Measurements from ENCODE around the gene WDPCP.

The WDPCP gene

DNA sequence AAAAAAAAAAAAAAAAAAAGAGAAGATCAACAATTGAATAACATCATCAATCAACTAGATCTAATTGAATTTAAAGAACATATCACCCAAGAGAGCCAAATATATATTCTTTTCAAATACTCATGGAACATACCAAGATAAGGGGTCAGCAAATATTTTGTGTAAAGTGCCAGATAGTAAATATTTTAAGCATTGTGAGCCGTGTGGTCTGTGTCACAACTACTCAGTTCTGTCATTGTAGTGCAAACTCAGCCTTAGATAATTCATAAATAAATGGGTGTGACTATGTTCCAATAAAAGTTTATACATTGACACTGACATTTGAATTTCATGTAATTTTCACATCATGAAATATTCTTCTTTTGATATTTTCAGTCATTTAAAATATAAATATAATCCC, 491.8 kb downstream of the WDPCP start:
- H3K27ac ChIP-seq: no peak overlapping the region
- no peak overlapping the region for H3K4me3 ChIP-seq (ENCODE audit: low read depth in 1 of 2, low read length in 1 of 2)
- no peaks in the 10 kb centered on the region for H3K9me3 ChIP-seq
- H3K4me1 ChIP-seq (ENCODE audit: control insufficient read depth in 1 of 2, insufficient read depth in 1 of 2, low read depth in 1 of 2, low read length in 1 of 2): no peaks in the 10 kb centered on the region
- H3K36me3 ChIP-seq: no peaks in the 10 kb centered on the region
- TF ChIP-seq, protein P1, sequence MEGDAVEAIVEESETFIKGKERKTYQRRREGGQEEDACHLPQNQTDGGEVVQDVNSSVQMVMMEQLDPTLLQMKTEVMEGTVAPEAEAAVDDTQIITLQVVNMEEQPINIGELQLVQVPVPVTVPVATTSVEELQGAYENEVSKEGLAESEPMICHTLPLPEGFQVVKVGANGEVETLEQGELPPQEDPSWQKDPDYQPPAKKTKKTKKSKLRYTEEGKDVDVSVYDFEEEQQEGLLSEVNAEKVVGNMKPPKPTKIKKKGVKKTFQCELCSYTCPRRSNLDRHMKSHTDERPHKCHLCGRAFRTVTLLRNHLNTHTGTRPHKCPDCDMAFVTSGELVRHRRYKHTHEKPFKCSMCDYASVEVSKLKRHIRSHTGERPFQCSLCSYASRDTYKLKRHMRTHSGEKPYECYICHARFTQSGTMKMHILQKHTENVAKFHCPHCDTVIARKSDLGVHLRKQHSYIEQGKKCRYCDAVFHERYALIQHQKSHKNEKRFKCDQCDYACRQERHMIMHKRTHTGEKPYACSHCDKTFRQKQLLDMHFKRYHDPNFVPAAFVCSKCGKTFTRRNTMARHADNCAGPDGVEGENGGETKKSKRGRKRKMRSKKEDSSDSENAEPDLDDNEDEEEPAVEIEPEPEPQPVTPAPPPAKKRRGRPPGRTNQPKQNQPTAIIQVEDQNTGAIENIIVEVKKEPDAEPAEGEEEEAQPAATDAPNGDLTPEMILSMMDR (IDR thresholded peaks at IDR 0.05): no peak
- H3K27me3 ChIP-seq: no peaks in the 10 kb centered on the region

DNA sequence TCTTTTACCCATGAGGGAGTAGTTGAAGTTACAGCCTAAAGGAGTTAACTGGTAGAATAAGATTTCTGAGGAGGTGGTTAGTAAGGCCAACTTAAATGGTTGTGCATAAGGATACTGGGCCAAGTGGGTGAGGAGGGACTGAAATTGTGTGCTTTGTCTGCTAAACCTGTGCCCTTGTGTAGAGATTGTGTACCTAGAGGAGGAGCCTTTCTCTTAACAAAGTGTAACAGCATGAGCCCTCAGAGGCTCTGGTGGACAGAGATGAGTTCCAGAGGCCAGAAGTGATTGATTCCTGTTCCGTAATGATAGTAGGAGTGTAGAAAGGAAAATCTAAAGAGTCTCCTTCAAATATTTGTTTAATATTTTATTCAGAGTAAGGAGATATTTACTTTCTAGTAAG, 494.8 kb downstream of the WDPCP start:
- no peaks in the 10 kb centered on the region for H3K4me1 ChIP-seq (ENCODE audit: control insufficient read depth in 1 of 2, insufficient read depth in 1 of 2, low read depth in 1 of 2, low read length in 1 of 2)

DNA sequence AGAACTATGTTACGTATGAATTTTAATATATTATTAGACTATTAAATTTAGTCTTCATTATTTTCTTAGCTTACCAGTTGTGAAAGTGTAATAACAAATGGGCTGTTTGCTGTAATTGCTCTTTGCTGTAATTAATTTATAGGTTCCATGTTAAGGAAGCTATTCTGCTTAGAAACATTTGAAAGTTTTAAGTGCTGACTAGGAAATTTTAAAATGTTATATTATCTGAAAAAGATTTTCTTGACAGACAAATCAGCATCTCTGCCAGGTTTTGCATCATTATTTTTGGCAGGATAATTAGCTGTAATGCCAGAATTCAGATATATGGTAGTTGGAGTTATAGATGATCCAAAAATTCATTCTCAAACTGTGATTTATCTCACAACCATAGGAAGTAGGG, 495.4 kb downstream of the WDPCP start:
- H3K9me3 ChIP-seq: no peaks in the 10 kb centered on the region
- H3K4me1 ChIP-seq (ENCODE audit: control insufficient read depth in 1 of 2, insufficient read depth in 1 of 2, low read depth in 1 of 2, low read length in 1 of 2): no peaks in the 10 kb centered on the region
- no peak overlapping the region for H3K27ac ChIP-seq
- H3K27me3 ChIP-seq: no peaks in the 10 kb centered on the region
- TF ChIP-seq, protein P1 (IDR thresholded peaks at IDR 0.05): no peak
- no peaks in the 10 kb centered on the region for H3K36me3 ChIP-seq
- no peak overlapping the region for H3K4me3 ChIP-seq (ENCODE audit: low read depth in 1 of 2, low read length in 1 of 2)

More for the DNA sequence above, 494.8 kb downstream of the WDPCP start:
- Histone ChIP-seq H3K9me3 (no peaks in the 10 kb centered on the region), H3K4me3 (ENCODE audit: low read depth in 1 of 2, low read length in 1 of 2) (no peak overlapping the region), H3K27ac (no peak overlapping the region), H3K36me3 (no peaks in the 10 kb centered on the region), H3K27me3 (no peaks in the 10 kb centered on the region)
- TF ChIP-seq, protein P1 (IDR thresholded peaks at IDR 0.05): no peak

DNA sequence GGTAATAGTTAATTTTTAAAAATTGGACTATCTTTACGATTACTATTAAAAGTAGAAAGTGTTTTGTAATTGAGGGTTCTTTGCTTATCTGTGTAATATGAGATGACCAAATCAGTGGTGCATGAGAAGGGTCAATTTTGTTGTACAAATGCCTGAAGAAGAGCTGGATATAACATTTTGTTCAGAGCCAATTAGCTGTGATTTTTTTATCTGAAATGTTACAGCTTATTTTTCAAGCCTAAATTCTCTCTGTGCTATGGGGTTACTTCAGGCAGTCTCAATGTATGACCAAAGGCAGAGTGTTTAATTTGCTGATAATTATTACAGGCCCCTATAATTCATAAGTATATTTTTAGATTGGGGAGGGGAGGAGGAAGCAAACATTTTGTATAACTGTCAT, 495.9 kb downstream of the WDPCP start:
- TF ChIP-seq, protein P1 (IDR thresholded peaks at IDR 0.05): no peak
- no peaks in the 10 kb centered on the region for H3K9me3 ChIP-seq
- H3K27ac ChIP-seq: no peak overlapping the region
- no peaks in the 10 kb centered on the region for H3K36me3 ChIP-seq
- H3K4me1 ChIP-seq (ENCODE audit: control insufficient read depth in 1 of 2, insufficient read depth in 1 of 2, low read depth in 1 of 2, low read length in 1 of 2): no peaks in the 10 kb centered on the region
- H3K27me3 ChIP-seq: no peaks in the 10 kb centered on the region
- H3K4me3 ChIP-seq (ENCODE audit: low read depth in 1 of 2, low read length in 1 of 2): no peak overlapping the region

DNA sequence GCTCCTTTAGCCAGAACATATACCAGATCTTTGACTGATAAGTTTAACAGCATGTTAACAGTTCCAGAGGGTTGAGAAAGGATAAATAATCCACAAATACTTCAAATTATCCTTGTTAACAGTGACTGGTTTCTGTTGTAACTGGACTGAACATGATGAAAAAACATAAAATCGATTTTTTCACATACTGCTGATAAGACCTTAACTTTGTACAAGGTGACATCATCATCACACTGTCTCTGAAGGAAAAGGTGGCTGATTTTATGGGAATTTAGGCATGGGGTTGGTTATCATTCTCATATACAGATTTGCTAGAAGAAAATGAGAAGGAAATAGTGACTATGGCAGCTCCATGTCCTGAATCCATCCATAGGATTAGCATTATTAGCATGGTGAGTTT, 501.6 kb downstream of the WDPCP start:
- no peaks in the 10 kb centered on the region for H3K36me3 ChIP-seq
- TF ChIP-seq, protein P1 (IDR thresholded peaks at IDR 0.05): no peak
- no peak overlapping the region for H3K4me3 ChIP-seq (ENCODE audit: low read depth in 1 of 2, low read length in 1 of 2)
- H3K27ac ChIP-seq: no peak overlapping the region
- H3K4me1 ChIP-seq (ENCODE audit: control insufficient read depth in 1 of 2, insufficient read depth in 1 of 2, low read depth in 1 of 2, low read length in 1 of 2): no peaks in the 10 kb centered on the region
- H3K27me3 ChIP-seq: peaks cover 9% of the 10 kb centered on the region
- no peaks in the 10 kb centered on the region for H3K9me3 ChIP-seq

DNA sequence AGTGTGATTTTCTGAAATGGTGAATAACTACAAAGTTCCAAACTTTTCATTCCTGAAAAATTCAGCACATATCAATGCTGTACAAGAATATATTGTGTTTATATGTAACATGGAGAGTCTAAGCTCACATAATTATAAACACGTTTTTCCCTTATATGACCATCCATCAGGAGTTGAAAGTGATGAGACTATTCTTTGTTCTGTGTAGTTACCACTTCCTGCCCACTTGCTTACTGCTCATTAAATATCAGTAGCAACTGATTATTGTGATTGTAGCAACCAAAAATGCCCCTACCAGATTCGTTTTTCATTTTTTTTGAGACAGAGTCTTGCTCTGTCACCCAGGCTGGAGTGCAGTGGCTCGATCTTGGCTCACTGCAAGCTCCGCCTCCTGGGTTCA, 506.9 kb downstream of the WDPCP start:
- no peaks in the 10 kb centered on the region for H3K9me3 ChIP-seq
- TF ChIP-seq, protein P1 (IDR thresholded peaks at IDR 0.05): no peak
- no peaks in the 10 kb centered on the region for H3K36me3 ChIP-seq
- H3K4me1 ChIP-seq (ENCODE audit: control insufficient read depth in 1 of 2, insufficient read depth in 1 of 2, low read depth in 1 of 2, low read length in 1 of 2): no peaks in the 10 kb centered on the region
- H3K27ac ChIP-seq: no peak overlapping the region
- H3K27me3 ChIP-seq: peaks cover 36% of the 10 kb centered on the region
- H3K4me3 ChIP-seq (ENCODE audit: low read depth in 1 of 2, low read length in 1 of 2): no peak overlapping the region
